Calu3 (cell line): ENCODE data around the gene TP63. TPM values are rescaled to one million over a fixed set of nuclear protein-coding genes. Genes with fewer than 3 reads are reported as not detected.

Experiments used
- BruUV-seq: library from RNA; stranded (reverse); fragments of 400-500 nt; replicated peaks from 2 replicates; lab custom pipeline; 2021; lab: Mats Ljungman, UMichigan
- CTCF ChIA-PET: fragments of 300-600 bp; sonication (Branson Sonifier 250); formaldehyde crosslinking; loops from one replicate; lab custom pipeline; 2022; ENCODE audit warnings: antibody characterized with exemption; lab: Charles Lee
- DNase-seq: peaks from one replicate; pipeline ENCODE4 v3.0.0; 2022
- H3K27ac Mint-ChIP-seq: one replicate; pipeline ENCODE4 v1.8.0; 2022; ENCODE audit warnings: mixed read lengths; ENCODE audit not compliant: unreplicated experiment
- H3K27me3 Mint-ChIP-seq: one replicate; pipeline ENCODE4 v1.8.0; 2022; ENCODE audit warnings: mixed read lengths; ENCODE audit not compliant: unreplicated experiment
- H3K36me3 Mint-ChIP-seq: one replicate; pipeline ENCODE4 v1.8.0; 2022; ENCODE audit warnings: mild to moderate bottlenecking, moderate library complexity, mixed read lengths; ENCODE audit not compliant: insufficient read depth, unreplicated experiment
- H3K4me1 Mint-ChIP-seq: one replicate; pipeline ENCODE4 v1.8.0; 2022; ENCODE audit warnings: mild to moderate bottlenecking, low read depth, mixed read lengths; ENCODE audit not compliant: unreplicated experiment
- H3K4me3 Mint-ChIP-seq: one replicate; pipeline ENCODE4 v1.8.0; 2022; ENCODE audit warnings: mild to moderate bottlenecking, low read depth, moderate library complexity, mixed read lengths; ENCODE audit not compliant: unreplicated experiment
- H3K9me3 Mint-ChIP-seq: one replicate; pipeline ENCODE4 v1.8.0; 2022; ENCODE audit warnings: low read depth, mixed read lengths; ENCODE audit not compliant: unreplicated experiment
- CTCF ChIP-seq: fragments of 200-600 bp; IDR thresholded peaks from one replicate; pipeline ENCODE4 v1.8.0; 2022; ENCODE audit warnings: antibody characterized with exemption; ENCODE audit not compliant: unreplicated experiment
- intact Hi-C: fragments of 100-400 bp; cut with micrococcal nuclease; formaldehyde crosslinking; loops from one replicate; pipeline ENCODE4 v1.10.0; 2022; ENCODE audit not compliant: unreplicated experiment
- total RNA-seq: library from RNA; stranded (reverse); gene quantifications from 2 replicates; pipeline ENCODE4 v1.2.3, GENCODE V29; 2022

TP63 gene
- total RNA-seq, 1 experiment from 2014 or later, result not detected

GRCh38 chr3:189625071-189625470, 6.1 kb upstream of the TP63 start:
- CTCF ChIA-PET, result no interaction called here
- Mint-ChIP-seq H3K36me3 (no peaks in the 10 kb centered on the region), H3K9me3 (no peaks in the 10 kb centered on the region), H3K4me1 (no peaks in the 10 kb centered on the region), H3K4me3 (no peak overlapping the region), H3K27me3 (no peaks in the 10 kb centered on the region), H3K27ac (no peak overlapping the region)
- BruUV-seq, result no TSS peak
- intact Hi-C loops, result no loop called here
- DNase-seq, result no peak
- no peak for TF ChIP-seq CTCF

DNA sequence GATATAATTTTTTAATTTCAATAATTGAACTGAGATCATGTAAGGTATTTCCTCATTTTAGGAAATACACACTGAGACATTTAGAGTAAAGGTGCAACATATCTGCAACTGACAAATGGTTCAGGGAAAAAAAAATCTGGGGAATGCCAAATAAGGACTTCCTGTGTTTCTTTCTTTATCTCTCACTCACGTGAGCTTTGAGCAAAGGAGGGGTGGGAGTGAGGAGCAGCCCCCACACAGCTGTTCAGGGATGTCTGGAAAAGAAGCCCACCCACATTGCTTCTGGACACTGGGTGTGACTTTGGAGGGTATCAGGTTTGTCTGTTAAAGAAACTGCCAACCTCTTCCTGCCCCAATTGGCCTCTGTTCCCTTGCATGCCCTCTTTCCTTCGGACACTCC, 5.6 kb upstream of the TP63 start:
- no peaks in the 10 kb centered on the region for H3K36me3 Mint-ChIP-seq
- DNase-seq, result no peak
- no peak overlapping the region for H3K4me3 Mint-ChIP-seq
- no peaks in the 10 kb centered on the region for H3K9me3 Mint-ChIP-seq
- BruUV-seq, result no TSS peak
- CTCF ChIA-PET, result no interaction called here
- peaks cover under 1% of the 10 kb centered on the region for H3K4me1 Mint-ChIP-seq
- H3K27ac Mint-ChIP-seq, result no peak overlapping the region
- intact Hi-C loops, result no loop called here
- H3K27me3 Mint-ChIP-seq, result no peaks in the 10 kb centered on the region
- TF ChIP-seq CTCF, result no peak

DNA sequence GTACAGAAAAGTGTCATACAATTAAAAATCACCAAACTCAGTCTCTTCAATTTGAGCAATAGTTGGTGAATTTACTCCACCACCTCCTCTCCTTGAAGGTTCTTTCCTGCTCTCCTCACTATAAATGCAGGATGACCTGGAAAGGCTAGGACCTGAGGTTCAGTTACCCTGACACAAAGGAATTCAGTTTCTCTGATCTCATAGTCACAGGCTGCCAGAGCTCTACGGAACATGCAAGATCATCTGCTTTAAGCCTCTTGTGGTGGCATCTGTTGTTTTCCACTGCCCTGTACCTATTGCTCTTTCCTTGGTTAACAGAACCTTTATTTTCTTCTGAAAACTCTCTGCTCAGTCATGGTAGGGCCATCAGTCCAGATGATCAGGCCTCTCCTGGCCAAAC, 4.9 kb upstream of the TP63 start:
- CTCF ChIA-PET, result interaction anchor here (0.6 to 0.8 kb wide), 2 partner anchors 18 to 104 kb away, joined by 3 to 10 read pairs; no protein-coding TSS in a partner anchor
- intact Hi-C loops, result no loop called here
- no peak overlapping the region for H3K4me3 Mint-ChIP-seq
- no peaks in the 10 kb centered on the region for H3K36me3 Mint-ChIP-seq
- H3K9me3 Mint-ChIP-seq, result no peaks in the 10 kb centered on the region
- no peak for TF ChIP-seq CTCF
- no peak overlapping the region for H3K27ac Mint-ChIP-seq
- H3K4me1 Mint-ChIP-seq, result peaks cover 8% of the 10 kb centered on the region
- no peaks in the 10 kb centered on the region for H3K27me3 Mint-ChIP-seq
- BruUV-seq, result no TSS peak
- no peak for DNase-seq

DNA sequence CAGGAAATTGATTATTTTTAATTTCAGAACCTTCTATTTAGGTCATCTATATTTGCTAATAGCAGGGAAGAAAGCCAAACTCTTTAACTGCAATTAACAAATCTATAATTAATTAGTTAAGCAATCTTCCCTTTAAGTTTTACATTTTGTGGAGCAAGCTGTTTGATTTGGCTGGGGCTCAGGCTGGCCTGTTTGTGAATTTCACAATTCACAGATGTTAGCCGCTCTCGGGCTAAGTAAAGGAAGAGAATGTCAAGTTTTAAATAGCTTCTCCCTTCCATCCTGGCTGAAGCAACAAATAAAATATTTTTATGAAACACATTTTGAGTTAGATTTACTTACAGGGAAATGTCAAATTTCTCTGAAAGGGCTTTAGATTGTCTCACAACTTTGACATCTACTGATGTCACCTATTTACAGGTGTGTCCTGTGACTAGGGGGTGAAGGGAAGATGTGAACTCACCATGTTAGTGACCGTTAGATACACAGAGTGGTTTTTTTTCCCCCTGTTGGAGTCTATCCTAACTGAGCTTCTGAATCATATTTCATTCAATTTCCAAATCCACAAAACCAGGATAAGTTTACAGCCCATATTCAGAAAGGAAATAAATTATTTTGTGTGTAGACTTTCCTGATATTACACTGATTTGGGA, 1.3 kb upstream of the TP63 start:
- Mint-ChIP-seq H3K27me3 (no peaks in the 10 kb centered on the region), H3K4me1 (peaks cover 9% of the 10 kb centered on the region), H3K4me3 (no peak overlapping the region), H3K27ac (no peak overlapping the region), H3K36me3 (no peaks in the 10 kb centered on the region), H3K9me3 (no peaks in the 10 kb centered on the region)
- BruUV-seq, result no TSS peak
- CTCF ChIA-PET, result interaction anchor here (1.1 to 1.2 kb wide), 2 partner anchors 10 to 357 kb away, joined by 4 read pairs; no protein-coding TSS in a partner anchor
- intact Hi-C loops, result no loop called here
- no peak for DNase-seq
- no peak for TF ChIP-seq CTCF
